Suppressor macrophage (primary cell): ENCODE data around the gene SIRPA.

Experiments used
- DNase-seq, 4 experiments: peaks; one replicate each; pipeline ENCODE4 v3.0.0-alpha.2; 2020 to 2022

The SIRPA gene

DNA sequence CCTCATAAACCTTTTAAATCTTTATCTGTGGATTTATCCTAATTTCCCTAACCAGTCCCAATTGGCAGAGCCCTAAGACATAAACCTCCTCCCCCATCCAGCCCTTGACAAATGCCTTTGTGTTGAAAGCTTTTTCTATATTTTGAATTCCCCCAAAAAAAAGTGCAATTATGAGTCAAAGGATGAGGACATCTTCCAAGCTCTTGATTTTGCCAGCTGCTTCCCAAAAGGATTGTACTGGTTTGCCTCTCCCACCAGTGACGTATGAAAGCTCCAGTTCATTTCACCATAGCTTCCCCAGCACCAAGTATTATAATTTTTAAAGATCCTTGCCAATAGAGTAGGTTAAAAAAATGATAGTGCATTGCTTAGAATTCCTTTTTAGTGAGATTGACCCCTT lies 38.9 kb downstream of the SIRPA start:
- DNase-seq = peak; percentile 51 to 86 (median 66)

DNA sequence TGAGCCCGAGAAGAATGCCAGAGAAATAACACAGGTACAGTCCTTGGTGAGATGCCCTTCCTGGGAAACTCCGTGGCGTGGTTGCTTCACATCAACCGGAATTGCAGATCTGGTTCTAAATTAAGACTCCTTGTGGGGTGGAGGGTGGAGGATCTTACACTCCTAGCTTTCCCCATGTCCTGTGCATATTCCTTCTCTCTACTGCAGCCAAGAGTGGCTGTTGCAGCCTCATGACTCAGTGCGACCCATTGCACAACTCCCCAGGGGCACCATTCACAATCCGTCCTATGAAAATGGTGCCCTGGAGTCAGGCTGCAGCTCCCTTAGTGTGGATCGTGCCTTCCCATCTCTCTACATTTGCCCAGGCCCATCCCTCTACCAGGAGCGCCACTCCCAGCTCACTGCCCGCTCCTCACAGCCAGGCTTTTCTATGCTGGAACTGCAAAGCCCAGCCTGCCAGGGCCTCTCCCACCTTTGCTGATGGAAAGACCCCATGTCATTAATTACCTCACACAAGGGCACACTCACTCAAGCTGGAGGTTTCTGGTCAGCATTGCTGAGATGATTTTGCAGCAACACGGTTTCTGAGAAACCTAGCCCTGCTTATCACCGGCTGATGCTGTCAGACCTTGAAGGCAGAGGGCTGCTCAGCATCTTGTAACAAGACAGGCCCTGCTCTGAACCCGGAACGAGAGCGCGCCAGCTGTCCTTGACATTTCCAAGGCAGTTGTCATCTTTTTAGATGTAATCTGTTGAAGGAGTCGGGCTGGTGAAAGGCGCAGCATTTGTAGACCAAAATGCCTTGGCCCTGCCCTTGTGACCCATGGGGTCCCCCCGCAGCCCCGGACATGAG lies 39.7 kb downstream of the SIRPA start:
- peak; percentile 47 to 68 (median 66) for DNase-seq

DNA sequence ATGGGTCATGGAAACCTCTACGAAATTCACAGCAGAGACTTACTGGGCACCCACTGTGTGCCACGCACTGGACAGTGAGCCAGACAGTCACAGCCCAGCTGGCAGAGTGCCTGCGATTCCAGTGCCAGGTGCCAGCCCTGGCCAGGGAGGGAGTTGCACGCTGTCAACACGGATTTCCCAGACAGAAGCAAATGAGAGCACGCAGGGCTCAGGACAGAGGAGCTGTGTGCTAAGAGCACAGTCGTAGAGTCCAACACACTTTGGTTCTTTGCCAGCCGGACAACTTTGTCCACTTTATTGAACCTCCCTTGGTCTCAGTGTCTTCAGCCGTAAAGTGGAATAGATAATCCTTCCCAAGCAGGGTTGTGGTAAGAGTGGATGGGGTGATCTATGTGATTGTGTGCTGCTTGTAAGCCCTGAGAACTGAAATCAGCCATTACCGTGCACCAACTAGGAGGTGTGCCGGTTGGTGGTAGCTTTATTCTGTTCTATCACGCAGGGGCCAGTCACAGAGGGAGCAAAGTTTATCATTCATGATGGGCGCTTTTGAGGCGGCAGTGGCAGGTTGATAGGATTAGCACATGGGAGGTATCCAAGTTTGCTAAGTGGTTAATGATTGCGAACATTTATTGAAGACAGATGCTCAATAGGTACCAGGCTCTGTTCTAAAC lies 40.6 kb downstream of the SIRPA start:
- peak in 1 of 4 experiments; percentile 2 for DNase-seq

DNA sequence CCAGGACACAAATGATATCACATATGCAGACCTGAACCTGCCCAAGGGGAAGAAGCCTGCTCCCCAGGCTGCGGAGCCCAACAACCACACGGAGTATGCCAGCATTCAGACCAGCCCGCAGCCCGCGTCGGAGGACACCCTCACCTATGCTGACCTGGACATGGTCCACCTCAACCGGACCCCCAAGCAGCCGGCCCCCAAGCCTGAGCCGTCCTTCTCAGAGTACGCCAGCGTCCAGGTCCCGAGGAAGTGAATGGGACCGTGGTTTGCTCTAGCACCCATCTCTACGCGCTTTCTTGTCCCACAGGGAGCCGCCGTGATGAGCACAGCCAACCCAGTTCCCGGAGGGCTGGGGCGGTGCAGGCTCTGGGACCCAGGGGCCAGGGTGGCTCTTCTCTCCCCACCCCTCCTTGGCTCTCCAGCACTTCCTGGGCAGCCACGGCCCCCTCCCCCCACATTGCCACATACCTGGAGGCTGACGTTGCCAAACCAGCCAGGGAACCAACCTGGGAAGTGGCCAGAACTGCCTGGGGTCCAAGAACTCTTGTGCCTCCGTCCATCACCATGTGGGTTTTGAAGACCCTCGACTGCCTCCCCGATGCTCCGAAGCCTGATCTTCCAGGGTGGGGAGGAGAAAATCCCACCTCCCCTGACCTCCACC lies 42.2 kb downstream of the SIRPA start:
- DNase-seq = peak in 1 of 4 experiments; percentile 11

DNA sequence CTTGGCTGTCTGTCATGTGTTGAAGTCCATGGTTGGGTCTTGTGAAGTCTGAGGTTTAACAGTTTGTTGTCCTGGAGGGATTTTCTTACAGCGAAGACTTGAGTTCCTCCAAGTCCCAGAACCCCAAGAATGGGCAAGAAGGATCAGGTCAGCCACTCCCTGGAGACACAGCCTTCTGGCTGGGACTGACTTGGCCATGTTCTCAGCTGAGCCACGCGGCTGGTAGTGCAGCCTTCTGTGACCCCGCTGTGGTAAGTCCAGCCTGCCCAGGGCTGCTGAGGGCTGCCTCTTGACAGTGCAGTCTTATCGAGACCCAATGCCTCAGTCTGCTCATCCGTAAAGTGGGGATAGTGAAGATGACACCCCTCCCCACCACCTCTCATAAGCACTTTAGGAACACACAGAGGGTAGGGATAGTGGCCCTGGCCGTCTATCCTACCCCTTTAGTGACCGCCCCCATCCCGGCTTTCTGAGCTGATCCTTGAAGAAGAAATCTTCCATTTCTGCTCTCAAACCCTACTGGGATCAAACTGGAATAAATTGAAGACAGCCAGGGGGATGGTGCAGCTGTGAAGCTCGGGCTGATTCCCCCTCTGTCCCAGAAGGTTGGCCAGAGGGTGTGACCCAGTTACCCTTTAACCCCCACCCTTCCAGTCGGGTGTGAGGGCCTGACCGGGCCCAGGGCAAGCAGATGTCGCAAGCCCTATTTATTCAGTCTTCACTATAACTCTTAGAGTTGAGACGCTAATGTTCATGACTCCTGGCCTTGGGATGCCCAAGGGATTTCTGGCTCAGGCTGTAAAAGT lies 43.5 kb downstream of the SIRPA start:
- DNase-seq = peak in 1 of 4 experiments; percentile 8

DNA sequence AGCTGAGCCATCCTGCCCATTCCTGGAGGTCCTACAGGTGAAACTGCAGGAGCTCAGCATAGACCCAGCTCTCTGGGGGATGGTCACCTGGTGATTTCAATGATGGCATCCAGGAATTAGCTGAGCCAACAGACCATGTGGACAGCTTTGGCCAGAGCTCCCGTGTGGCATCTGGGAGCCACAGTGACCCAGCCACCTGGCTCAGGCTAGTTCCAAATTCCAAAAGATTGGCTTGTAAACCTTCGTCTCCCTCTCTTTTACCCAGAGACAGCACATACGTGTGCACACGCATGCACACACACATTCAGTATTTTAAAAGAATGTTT lies 44.0 kb downstream of the SIRPA start:
- peak in 1 of 4 experiments; percentile 1 for DNase-seq

- no peak for DNase-seq
Observed at GRCh38 chr20:1940581-1940980, 45.4 kb downstream of the SIRPA start.

DNA sequence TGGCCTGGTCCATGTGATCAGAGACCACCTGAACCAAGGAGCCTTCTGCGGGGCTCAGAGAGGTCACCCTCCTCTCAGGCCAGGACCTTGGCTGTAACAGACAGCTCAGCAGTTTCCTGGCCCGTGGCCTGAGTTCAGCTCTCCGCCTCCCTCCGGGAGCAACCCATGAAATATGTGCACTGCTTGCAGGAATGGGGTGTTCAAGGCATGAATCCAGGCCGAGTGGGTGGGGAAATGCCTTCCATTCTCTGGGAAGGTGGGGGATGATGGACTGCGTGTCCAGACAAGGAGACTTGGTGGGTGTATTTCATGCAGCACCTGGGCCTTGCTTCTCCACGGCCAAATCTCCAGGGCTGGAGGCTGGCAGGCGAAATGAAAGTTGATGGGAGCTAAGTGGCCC lies 46.0 kb downstream of the SIRPA start:
- DNase-seq = peak in 1 of 4 experiments; percentile 21

GRCh38 chr20:1942061-1942460 lies 46.9 kb downstream of the SIRPA start:
- DNase-seq = no peak

GRCh38 chr20:1942486-1943274 lies 47.5 kb downstream of the SIRPA start:
- no peak for DNase-seq

DNA sequence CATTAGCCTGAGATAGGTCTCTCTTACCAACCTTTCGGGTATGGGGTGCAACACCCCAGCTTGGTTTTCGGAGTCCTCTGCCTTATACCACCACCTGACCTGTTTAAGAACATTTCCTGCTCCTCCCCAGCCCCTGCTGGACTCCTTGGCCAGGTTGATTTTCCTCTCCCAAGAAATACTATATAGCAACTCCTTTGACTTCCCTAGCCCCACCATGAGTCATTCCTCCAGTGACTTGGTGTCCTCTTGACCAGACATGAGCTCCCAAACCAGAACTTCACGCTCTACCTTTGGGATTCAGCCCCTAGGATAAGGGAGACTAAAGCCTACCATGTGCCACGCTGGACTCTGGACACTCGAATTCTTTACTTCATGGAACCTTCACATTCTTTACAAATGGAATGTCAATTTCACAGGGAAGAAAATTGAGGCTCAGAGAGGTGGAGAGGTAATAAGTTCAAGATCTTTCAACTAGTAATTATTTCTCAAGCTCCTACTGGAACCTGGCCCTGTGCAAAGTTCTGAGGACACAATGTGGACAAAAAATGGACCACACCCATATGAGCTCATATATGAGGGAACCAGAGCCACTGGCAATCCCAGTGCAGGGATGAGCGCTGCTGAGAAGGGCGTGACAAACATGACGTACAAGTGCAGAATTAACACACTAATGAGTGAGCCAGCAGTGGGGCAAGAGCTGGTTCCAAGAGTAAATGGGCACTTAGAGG lies 48.2 kb downstream of the SIRPA start:
- DNase-seq = peak; percentile 74 to 87 (median 78)

GRCh38 chr20:1944345-1945091 lies 49.3 kb downstream of the SIRPA start:
- DNase-seq = no peak

DNA sequence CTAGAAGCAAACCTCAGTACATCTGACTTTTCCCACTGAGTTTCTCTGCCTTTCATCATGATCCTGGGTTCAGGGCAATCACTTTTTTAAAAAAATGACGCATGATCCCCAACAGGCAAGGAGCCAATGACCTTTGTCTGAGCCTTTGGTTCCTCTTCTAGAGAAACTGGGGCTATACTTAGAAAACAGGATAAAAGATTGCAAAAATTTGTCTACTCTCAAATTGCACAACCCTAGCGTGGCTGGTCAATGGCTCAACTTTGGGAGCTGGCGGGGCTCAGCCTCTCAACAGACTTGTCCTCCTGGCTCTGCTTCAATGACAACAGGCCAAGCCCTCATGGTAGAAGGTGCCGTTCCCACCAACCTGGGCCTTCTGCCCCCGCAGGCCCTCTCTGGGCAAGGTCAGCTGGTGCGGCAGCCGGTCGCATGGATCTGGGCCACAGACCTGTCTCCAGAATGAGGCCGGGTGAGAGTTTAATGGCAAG lies 50.0 kb downstream of the SIRPA start:
- DNase-seq = peak; percentile 87 to 97 (median 95)

GRCh38 chr20:1945660-1946059 lies 50.5 kb downstream of the SIRPA start:
- peak in 2 of 4 experiments; percentile 57 to 64 for DNase-seq

DNA sequence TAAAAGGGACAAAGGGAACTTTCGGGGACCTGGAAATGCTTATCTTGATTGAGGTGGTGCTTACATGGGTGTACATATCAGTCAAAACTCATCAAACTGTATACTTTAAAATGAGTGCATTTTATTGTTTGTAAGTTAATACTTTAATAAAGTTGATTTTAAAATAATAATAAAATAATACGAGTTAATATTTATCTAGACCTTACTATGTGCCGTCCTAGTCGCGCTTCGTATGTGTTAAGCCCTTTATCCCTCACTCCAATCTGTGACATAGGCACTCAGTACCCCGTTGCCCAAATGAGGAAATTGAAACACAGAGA lies 51.2 kb downstream of the SIRPA start:
- no peak for DNase-seq

DNA sequence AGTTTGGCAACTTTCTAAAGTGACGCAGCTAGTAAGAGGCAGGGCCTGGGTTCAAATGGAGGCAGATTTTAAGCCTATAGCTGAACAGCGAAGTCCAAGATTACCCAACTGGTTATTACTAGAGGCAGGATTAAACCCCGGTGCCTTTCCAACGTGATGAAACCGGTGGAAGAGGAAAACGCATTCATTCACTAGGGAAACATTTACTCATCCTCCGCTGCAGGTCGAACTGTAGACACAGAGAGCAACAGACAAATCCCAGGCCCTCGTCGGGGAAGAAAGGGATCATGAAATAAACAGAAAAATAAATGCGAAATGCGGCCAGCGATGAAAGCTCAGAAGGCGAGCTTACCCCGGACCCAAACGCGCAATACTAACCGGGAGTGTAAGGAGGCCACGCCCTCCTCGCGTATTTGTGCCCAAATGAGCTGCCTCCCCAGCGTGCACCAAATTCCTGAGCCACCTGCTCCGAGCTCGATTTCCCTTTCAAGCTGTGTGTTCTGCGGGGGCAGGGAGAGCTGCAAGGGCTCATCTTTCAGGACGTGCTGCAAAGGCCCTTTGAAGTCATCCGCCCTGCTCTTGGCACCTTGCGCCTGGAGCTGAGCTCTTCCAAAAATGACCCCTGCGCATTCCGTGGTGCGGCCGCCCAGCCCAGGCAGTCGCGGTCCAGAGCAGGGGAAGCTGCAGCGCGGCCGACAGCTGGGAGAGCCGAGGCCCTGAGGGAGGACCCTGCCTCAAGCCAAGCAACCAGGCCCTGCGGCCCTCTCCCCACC lies 51.7 kb downstream of the SIRPA start:
- DNase-seq = peak; percentile 84 to 94 (median 90)

GRCh38 chr20:1947535-1947846 lies 52.3 kb downstream of the SIRPA start:
- no peak for DNase-seq

DNA sequence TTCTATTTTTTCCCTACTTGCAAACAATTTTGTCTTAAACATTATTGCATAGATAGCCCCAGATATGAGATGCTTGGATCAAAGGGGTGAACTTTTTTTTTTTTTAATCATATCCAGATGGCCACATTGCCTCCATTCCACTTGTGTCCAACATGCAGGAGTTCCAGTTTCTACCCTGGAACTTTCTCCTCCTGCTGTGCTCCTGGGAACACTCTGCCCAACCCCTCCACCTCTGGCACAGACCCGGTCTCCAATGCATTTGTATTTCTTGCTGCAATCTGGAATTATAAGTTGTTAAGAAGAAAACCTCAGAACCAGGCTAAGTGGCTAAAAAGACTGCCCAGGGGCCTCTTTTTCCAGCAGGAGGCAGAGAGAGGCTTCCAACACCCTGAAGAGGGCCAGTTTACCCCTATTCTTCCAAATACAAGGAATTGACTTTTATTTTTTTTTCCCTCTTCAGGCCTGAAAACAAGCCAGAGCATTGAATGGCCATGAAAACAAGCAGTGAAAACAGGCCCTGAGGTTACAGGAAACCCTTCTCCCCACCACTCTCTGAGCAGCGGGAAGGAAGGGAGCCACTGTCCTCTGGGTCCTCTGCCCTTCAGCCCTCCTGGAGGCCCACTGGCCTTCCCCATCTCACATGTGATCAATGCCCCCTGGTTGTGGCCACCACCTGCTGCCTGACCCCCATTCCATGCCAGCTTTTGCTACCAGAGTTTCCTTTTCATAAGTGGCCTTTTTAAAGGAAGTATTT lies 54.3 kb downstream of the SIRPA start:
- no peak for DNase-seq

- DNase-seq = no peak
Observed at GRCh38 chr20:1950836-1951235, 55.6 kb downstream of the SIRPA start.
